SJCRH30 (cell line): ENCODE measurements around the gene NPHP4. TPM values are rescaled to one million over a fixed set of nuclear protein-coding genes. Genes with fewer than 3 reads are reported as not detected.

ENCODE experiments used
- DNase-seq, 2 experiments: peaks; one replicate each; pipeline ENCODE4 v3.0.0-alpha.2; 2015 to 2020
- H3K27ac ChIP-seq: fragments of 250-450 bp; sonication (Bioruptor Pico); 2 replicates; pipeline ENCODE4 v1.5.1; 2020; ENCODE audit warnings: mild to moderate bottlenecking, moderate library complexity
- H3K27me3 ChIP-seq: fragments of 250-450 bp; sonication (Bioruptor Pico); 2 replicates; pipeline ENCODE4 v1.5.1; 2020; ENCODE audit warnings: mild to moderate bottlenecking, moderate library complexity
- H3K36me3 ChIP-seq: fragments of 250-450 bp; sonication (Bioruptor Pico); 2 replicates; pipeline ENCODE4 v1.5.1; 2020; ENCODE audit warnings: mild to moderate bottlenecking, moderate library complexity
- H3K4me1 ChIP-seq: fragments of 250-450 bp; sonication (Bioruptor Pico); 2 replicates; pipeline ENCODE4 v1.5.1; 2020; ENCODE audit warnings: mild to moderate bottlenecking, moderate library complexity
- H3K4me3 ChIP-seq: fragments of 250-450 bp; sonication (Bioruptor Pico); 2 replicates; pipeline ENCODE4 v1.5.1; 2020; ENCODE audit warnings: mild to moderate bottlenecking, moderate library complexity
- H3K9me3 ChIP-seq: fragments of 250-450 bp; sonication (Bioruptor Pico); replicated peaks from 2 replicates; pipeline ENCODE4 v1.5.1; 2020; ENCODE audit warnings: mild to moderate bottlenecking, moderate library complexity
- total RNA-seq: library from RNA; depleted of rRNA; stranded (reverse); fragments of >200 nt; shearing (Covaris generic); gene quantifications from 2 replicates; pipeline ENCODE4 v1.2.3, GENCODE V29; 2014; rRNA removed

The NPHP4 gene
- 6.4 and 7.3 TPM in 2 replicates for total RNA-seq

DNA sequence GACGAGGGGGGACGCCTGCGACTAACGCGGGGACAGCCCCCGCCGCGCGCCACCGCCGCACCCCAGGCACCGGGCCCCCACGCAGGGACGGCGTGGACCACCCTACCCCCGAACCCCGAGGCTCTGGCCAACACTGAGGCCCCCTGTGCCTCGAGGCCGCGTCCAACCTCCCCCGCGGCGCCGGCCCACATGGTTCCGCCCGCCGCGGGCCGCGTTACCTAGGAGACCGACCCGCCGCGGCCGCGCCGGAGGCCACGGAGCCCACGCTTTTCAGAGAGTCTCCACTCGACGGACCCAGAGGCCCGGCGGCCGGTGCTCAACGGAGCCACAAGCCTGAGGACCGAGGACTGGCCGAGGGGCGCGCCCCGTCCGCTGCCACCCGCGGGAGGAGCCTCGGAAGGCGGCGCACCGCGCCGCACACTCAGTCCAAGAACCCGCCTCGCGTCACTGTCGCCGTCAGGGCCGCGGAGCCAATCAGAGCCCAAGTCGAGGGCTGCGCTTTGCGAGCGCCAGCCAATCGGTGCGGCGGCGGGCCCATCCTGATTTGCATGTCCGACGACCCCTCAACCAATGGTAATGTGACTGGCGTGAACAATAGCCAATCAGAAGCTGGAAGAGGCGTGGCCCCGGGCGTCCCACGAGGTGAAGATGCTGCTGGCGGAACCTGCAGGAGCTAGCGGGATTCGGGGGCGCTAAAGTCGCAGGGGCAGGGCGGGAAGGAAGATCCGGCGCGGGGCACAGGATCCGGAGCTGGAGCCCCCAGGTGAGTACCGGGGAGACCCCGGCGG lies at the start of gene NPHP4:
NPHP4 (minus strand) TSS at position 400 of the 788 bp plus-strand sequence. CDS start 6,136 bp downstream, outside the sequence.
- H3K4me1 ChIP-seq, result peaks cover 8% of the 10 kb centered on the region
- H3K9me3 ChIP-seq, result no peaks in the 10 kb centered on the region
- peak within 1 kb of the TSS; percentile 96 for H3K4me3 ChIP-seq
- H3K27me3 ChIP-seq, result no peaks in the 10 kb centered on the region
- peak; percentile 100 for DNase-seq
- no peaks in the 10 kb centered on the region for H3K36me3 ChIP-seq
- peak within 1 kb of the TSS; percentile 71 for H3K27ac ChIP-seq

DNA sequence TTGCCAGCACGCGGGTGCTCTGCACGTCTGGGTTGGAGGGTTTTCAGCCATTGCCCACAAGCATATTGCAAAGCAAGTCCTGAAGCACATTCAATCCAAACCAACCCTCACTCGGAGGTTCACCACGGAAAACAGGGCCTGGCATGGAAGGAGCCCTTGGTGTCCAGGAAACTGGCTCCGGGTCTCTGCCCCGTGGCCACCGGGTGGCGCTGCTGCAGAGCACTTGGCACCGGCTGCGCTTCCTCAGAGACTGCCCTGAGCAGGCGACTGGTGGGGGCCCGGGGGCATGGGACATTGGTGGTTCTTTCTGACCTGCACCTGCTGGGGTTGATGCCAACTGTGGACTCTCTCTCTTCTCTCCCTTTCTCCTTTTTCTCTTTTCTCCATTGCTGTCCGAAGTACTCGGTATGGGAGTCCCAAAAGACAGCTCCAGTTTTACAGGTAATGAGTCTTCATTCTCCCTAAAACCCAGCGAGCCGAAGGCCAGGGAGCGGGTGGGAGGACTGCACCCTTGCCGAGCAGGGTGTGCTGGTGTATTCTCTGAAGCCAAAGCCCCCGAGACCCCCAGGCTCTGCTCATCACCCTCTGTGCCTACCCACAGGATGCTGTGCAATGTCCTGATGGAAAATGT lies 49.3 kb upstream of the NPHP4 start:
- DNase-seq, result peak; percentile 62 to 73
- Histone ChIP-seq H3K4me3 (no peak overlapping the region), H3K9me3 (no peaks in the 10 kb centered on the region), H3K4me1 (no peaks in the 10 kb centered on the region), H3K27me3 (peaks cover 45% of the 10 kb centered on the region), H3K27ac (no peak overlapping the region), H3K36me3 (no peaks in the 10 kb centered on the region)

DNA sequence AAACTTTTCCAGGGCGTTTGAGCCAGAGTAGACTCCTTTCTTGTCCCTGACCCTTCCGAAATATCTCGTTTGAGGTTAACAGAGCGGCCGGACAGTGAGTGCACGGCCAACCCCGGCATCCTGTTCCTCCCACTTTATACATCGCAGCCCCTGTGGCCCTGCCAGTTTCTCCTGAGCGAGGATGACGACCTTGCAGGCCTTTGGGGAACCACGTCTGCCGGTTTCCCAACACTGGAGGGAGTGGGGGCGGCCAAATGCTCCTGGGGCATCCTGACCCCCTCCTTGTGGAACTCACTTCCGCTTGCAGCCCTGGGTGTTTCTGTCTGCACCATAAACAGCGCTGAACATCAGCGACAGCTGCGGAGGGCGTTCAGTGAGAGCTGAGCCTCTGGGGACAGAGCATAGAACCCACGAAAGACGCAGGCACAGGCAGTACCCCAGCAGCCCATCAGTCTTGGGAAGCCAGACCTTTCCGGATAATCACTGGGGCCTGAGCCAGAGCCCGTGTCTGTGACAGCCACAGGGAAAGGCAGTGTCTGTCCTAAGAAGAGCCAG lies 48.7 kb upstream of the NPHP4 start:
- peak; percentile 47 to 60 for DNase-seq
- no peak overlapping the region for H3K4me3 ChIP-seq
- H3K27me3 ChIP-seq, result peaks cover 39% of the 10 kb centered on the region
- no peaks in the 10 kb centered on the region for H3K9me3 ChIP-seq
- H3K27ac ChIP-seq, result no peak overlapping the region
- H3K36me3 ChIP-seq, result no peaks in the 10 kb centered on the region
- H3K4me1 ChIP-seq, result no peaks in the 10 kb centered on the region

DNA sequence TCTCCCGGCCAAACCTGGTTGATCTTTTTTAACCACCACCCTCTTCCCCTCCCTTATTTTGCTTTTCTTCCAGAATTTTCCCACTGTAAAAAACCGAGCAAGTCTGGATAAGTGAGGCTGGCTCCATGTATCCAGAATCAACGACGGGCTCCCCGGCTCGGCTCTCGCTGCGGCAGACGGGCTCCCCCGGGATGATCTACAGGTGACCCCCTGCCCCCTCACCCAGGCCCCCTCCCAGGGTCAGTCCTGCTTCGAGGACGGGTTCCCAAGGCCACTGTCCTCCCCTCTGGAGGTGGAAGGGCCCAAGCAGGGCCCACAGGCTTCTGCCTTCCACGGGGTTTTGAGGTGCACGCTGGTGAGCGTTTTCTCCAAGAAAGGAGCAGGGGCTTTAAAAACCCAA lies 48.2 kb upstream of the NPHP4 start:
- no peaks in the 10 kb centered on the region for H3K36me3 ChIP-seq
- DNase-seq, result no peak
- no peak overlapping the region for H3K4me3 ChIP-seq
- H3K27me3 ChIP-seq, result peaks cover 34% of the 10 kb centered on the region
- no peaks in the 10 kb centered on the region for H3K9me3 ChIP-seq
- H3K27ac ChIP-seq, result no peak overlapping the region
- no peaks in the 10 kb centered on the region for H3K4me1 ChIP-seq

DNA sequence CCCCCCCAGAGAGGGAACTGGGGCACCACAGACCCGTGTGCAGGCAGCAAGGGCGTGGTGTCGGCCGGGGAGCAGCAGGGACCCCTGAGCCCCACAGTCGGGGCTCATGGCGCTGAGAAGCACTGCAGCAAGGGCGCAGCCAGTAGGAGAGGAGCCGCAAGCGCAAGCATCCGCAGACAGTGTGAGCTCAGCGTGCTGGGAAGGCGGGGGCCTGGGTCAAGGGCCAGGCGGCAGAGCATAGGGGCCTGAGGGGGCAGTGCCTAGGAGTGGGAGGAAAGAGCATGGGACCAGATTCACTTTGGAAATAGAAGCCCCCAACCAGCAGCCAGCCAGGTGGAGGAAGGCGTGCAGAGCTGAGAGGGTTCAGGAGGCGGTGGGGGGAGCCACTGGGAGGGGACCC lies 46.8 kb upstream of the NPHP4 start:
- no peaks in the 10 kb centered on the region for H3K9me3 ChIP-seq

DNA sequence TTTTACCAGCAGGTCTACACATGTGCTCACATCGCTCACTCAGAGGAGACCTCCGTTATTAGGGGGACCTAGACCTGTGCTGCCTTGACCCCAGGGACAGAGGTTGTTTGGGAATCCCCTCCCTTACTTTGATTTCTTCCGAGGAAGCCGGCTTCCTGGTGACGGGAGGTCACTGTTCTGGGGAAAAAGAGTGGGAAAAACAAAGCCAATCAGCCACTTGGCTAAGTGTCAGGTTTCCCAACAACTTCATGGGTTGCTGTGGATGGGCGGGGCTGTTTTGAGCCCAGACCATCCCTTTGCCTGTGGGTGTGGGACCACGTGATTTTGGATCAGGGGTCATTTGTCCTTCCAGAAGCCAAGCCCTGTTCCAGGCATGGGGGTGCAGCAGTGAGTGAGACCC lies 46.4 kb upstream of the NPHP4 start:
- Histone ChIP-seq H3K4me3 (no peak overlapping the region), H3K4me1 (no peaks in the 10 kb centered on the region), H3K9me3 (no peaks in the 10 kb centered on the region), H3K27me3 (peaks cover 26% of the 10 kb centered on the region), H3K36me3 (no peaks in the 10 kb centered on the region), H3K27ac (no peak overlapping the region)
- no peak for DNase-seq

More for the DNA sequence above, 46.8 kb upstream of the NPHP4 start:
- H3K27me3 ChIP-seq, result peaks cover 30% of the 10 kb centered on the region
- no peak overlapping the region for H3K4me3 ChIP-seq
- H3K4me1 ChIP-seq, result no peaks in the 10 kb centered on the region
- no peak for DNase-seq
- H3K36me3 ChIP-seq, result no peaks in the 10 kb centered on the region
- H3K27ac ChIP-seq, result no peak overlapping the region

DNA sequence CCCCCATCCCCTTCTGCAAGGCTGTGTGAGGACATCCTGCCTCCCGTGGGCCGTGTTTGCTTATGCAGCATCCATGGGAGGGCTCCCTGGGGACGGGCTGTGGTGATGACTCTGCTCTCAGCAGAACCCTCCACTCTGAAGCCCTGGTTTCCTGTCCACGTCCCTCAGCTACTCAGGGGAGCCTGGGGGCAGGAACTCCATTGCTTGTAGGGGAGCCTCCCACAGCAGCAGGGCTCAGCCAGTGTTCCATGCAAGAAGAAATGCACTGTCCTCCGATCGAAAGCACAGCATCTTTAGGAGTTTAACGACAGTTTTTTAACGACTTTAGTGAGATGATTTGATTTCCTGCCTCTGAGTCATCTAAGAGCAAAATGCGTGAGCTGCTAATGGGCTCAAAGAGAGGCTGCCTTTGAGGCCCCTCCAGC lies 45.1 kb upstream of the NPHP4 start:
- H3K36me3 ChIP-seq, result no peaks in the 10 kb centered on the region
- peak; percentile 50 to 51 for DNase-seq
- no peak overlapping the region for H3K27ac ChIP-seq
- no peaks in the 10 kb centered on the region for H3K9me3 ChIP-seq
- H3K27me3 ChIP-seq, result peaks cover 19% of the 10 kb centered on the region
- H3K4me1 ChIP-seq, result no peaks in the 10 kb centered on the region
- no peak overlapping the region for H3K4me3 ChIP-seq

DNA sequence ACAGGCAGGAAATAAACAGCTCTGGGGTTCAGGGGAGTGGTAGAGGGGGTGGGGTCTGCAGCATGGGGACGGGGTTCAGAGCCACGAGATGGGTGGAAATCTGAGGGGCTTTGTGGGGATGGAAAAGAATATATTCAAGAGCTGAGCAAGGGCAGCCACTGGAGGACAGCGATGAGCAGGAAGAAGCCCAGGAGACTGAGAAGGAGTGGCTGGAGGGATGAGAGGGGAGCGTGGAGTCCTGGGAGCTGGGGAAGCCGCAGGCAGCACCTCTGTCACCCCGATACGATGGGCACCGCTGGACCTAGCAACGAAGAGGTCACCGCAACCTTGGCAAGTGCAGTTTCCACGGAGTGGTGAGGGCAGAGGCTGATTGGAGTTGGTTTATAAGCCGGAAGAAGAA lies 43.5 kb upstream of the NPHP4 start:
- no peaks in the 10 kb centered on the region for H3K36me3 ChIP-seq
- H3K27ac ChIP-seq, result no peak overlapping the region
- DNase-seq, result no peak
- no peaks in the 10 kb centered on the region for H3K4me1 ChIP-seq
- no peak overlapping the region for H3K4me3 ChIP-seq
- H3K9me3 ChIP-seq, result no peaks in the 10 kb centered on the region
- H3K27me3 ChIP-seq, result peaks cover 19% of the 10 kb centered on the region

DNA sequence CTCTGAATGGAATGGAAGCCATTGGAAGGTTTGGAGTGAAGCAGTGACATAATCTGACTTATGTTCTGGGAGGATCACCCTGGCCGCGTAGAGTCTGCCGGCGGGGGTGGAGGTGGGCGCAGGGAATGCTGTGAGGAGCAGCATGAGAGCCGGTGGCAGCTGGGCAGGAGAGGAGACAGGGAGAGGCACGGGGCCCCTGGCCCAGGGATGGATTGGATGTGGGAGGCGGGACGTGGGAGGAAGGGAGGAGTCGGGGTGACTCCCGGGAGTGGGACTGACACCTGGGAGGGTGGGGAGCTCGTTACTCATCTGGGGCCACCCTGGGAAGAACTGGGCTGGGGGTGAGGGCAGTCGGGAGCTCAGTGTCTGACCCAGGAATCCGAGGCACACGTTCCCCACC lies 43.1 kb upstream of the NPHP4 start:
- Histone ChIP-seq H3K36me3 (no peaks in the 10 kb centered on the region), H3K27ac (no peak overlapping the region), H3K4me1 (no peaks in the 10 kb centered on the region), H3K9me3 (no peaks in the 10 kb centered on the region), H3K27me3 (peaks cover 15% of the 10 kb centered on the region), H3K4me3 (no peak overlapping the region)
- DNase-seq, result no peak

DNA sequence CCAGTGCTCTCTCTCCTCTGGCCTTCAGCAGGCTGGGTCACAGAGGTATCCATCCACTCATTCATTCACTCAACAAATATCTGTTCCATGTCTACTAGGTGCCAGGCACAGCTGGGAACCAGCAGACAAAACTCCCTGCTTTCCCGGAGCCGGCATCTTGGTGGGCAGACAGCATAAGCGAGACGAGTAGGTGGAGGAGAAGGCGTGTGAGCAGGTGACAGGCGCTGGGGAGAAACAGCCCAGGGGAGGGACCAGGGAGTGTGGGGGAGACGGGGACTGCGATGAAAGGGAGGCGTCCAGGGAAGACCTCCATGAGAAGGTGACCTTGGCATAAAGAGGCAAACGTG lies 42.5 kb upstream of the NPHP4 start:
- Histone ChIP-seq H3K27ac (no peak overlapping the region), H3K27me3 (peaks cover 10% of the 10 kb centered on the region; the same call in 1 of the 2 replicates), H3K36me3 (no peaks in the 10 kb centered on the region), H3K4me1 (no peaks in the 10 kb centered on the region), H3K4me3 (no peak overlapping the region), H3K9me3 (no peaks in the 10 kb centered on the region)
- DNase-seq, result no peak

DNA sequence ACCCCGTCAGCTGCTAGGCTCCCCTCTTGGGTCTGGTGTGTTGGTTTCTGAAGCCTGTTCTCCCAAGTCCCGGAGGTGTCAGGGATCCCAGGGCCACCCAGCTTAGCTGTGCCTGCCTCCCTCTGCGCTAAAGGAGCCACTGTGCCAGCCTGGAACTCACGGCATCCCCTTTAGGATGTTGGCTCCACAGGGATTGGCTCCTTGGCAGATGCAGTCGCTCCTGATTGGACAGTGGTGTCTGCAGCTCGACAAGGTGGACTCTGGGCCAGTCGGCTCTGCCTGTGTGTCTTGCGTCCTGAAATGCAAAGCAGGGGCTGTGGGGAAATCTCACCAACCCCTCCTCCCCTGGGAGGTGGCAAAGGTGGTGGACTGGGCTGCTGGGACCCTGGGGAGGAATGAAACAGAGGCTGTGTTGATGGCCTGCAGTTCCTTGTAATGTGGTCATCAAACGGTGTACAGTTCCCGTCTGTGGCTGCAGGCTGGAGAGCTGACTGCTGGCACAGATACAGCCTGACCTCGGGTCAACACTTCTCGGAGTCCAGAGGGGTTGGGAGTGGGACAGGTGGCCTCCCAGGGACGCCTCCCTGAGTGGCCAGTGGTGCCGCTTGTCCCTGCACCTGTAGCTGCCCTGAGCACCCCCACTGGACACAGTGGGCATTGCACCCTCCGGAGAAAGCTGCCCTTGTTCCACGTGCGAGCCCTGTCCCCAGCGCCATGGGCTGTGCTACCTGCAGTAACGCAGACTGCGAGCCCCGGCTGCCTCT lies 41.9 kb upstream of the NPHP4 start:
- H3K4me1 ChIP-seq, result no peaks in the 10 kb centered on the region
- DNase-seq, result peak; percentile 37 to 51
- no peaks in the 10 kb centered on the region for H3K9me3 ChIP-seq
- no peak overlapping the region for H3K4me3 ChIP-seq
- H3K27me3 ChIP-seq, result peaks cover 5% of the 10 kb centered on the region; the same call in 1 of the 2 replicates
- no peaks in the 10 kb centered on the region for H3K36me3 ChIP-seq
- H3K27ac ChIP-seq, result no peak overlapping the region

DNA sequence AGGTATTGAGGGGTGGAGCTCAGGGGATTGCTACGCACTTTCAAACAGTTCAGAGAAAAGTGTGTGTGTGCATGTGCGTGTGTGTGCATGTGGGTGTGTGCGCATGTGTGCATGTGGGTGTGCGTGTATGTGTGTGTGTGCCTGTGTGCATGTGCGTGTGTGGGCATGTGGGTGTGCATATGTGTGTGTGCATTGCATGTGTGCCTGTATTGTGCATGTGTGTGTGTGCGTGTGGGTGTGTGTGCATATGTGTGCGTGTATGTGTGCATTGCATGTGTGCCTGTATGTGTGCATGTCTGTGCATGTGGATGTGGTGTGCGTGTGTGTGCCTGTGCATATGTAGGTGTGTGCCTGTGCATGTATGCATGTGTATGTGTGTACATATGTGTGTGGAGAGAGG lies 40.9 kb upstream of the NPHP4 start:
- Histone ChIP-seq H3K36me3 (no peaks in the 10 kb centered on the region), H3K4me1 (no peaks in the 10 kb centered on the region), H3K4me3 (no peak overlapping the region), H3K9me3 (no peaks in the 10 kb centered on the region), H3K27ac (no peak overlapping the region), H3K27me3 (peaks cover 5% of the 10 kb centered on the region; the same call in 1 of the 2 replicates)
- no peak for DNase-seq

DNA sequence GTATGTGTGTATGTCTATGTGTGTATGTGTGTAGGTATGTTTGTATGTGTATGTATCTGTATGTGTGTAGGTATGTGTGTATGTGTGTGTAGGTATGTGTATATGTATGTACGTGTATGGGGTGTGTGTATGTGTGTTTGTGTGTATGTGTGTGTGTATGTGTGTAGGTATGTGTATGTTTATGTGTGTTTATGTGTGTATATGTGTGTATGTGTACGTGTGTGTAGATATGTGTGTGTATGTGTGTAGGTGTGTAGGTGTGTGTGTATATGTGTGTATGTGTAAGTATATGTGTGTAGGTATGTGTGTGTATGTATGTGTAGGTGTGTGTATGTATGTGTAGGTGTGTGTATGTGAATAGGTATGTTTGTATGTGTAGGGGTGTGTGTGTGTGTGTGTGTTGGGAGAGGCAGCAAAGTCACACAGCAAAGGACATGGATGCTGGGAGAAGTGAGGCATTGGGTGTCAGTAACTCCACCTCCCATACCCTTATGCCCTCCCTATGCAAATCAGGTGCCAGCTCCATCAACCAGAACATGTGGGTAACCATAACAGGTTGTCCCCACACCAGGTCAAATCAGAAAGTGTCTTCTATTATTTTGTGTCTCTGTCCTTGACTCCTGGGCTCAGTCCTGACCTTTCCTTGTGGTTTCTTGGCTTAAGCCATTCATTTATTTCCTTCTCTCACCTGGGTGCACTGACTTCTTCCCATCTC lies 38.5 kb upstream of the NPHP4 start:
- peaks cover 8% of the 10 kb centered on the region; the same call in 1 of the 2 replicates for H3K27me3 ChIP-seq
- H3K9me3 ChIP-seq, result no peaks in the 10 kb centered on the region
- no peak overlapping the region for H3K4me3 ChIP-seq
- no peak overlapping the region for H3K27ac ChIP-seq
- H3K4me1 ChIP-seq, result no peaks in the 10 kb centered on the region
- H3K36me3 ChIP-seq, result no peaks in the 10 kb centered on the region
- DNase-seq, result no peak

DNA sequence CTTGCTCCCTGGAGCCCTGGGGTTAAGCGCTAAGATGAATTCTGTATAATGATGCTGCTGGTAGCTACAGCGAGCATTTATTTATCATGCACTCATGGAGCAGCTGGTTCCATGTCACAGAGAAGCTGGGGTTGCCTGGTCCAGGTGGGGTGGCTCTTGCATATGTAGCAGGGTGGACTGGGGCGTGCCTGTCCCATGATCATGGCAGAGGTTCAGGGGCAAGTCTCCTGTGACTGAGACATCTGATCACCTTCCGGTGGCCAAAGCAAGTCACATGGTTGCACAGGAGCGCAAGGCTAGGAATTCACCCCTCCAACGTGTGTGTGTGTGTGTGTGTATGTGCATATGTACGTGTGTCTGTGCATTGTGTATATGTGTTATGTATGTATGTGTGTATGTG lies 37.9 kb upstream of the NPHP4 start:
- H3K27ac ChIP-seq, result no peak overlapping the region
- H3K36me3 ChIP-seq, result no peaks in the 10 kb centered on the region
- H3K4me3 ChIP-seq, result no peak overlapping the region
- no peaks in the 10 kb centered on the region for H3K9me3 ChIP-seq
- peaks cover 8% of the 10 kb centered on the region; the same call in 1 of the 2 replicates for H3K27me3 ChIP-seq
- DNase-seq, result no peak
- H3K4me1 ChIP-seq, result peaks cover 5% of the 10 kb centered on the region; the same call in 1 of the 2 replicates
